Measurements from ENCODE around the gene KRTAP4-4. TPM values are rescaled to one million over a fixed set of nuclear protein-coding genes. Genes with fewer than 3 reads are reported as not detected.

Gene KRTAP4-4
- total and polyA plus RNA-seq, 2 of the 13 experiments (the other 11 are each of a cell fraction or from before 2014, with no cell fraction given): not detected

DNA sequence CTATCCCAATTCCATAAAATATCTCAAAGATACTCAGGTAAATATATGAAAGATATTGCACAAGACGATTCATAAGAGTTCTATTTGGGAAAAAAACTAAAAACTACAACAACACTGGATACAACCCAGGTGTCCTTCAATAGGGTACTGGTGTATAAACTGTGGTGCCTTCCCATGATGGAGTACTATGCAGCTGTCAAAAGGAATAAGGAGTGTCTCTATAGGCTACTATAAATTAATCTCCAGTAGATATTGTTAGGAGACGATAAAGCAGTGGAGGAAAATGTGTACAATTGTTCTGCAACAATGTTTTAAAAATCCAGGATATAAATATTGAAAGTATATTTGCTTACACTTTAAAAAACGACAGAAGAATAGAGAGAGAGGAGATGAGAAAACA lies 34.1 kb downstream of the KRTAP4-4 start:
- ChIA-PET POLR2A (no interaction called here), CTCF (ENCODE audit: low intra/inter-chr PET ratio, low total read pairs) (no interaction called here)
- Histone ChIP-seq H3K27me3 (ENCODE audit: control insufficient read depth in 1 of 2, insufficient read depth in 2 of 2, low read length in 2 of 2) (0 out of 5 replicates have a peak, but pooled peaks cover 0 to 2% of the 10 kb centered on the region in 2 experiments), H3K4me1 (ENCODE audit: insufficient read depth, low read length) (no peaks in the 10 kb centered on the region), H3K9ac (ENCODE audit: insufficient read depth, low read depth, low read length) (no peak overlapping the region), H2AFZ (ENCODE audit: low read length) (no peak overlapping the region), H4K20me1 (ENCODE audit: insufficient read depth, low read length) (no peaks in the 10 kb centered on the region), H3K4me3 (replicated peaks in 1 of 3; ENCODE audit: insufficient read depth in 1 of 3, low read depth in 2 of 3, low read length in 3 of 3) (no peak overlapping the region), H3K36me3 (replicated peaks in 1 of 2; ENCODE audit: control insufficient read depth in 1 of 2, insufficient read depth in 2 of 2, low read length in 2 of 2) (no peaks in the 10 kb centered on the region), H3K79me2 (ENCODE audit: insufficient read depth, low read length) (no peaks in the 10 kb centered on the region), H3K9me3 (ENCODE audit: low read length) (no peaks in the 10 kb centered on the region), H3K27ac (ENCODE audit: extremely low read length, insufficient read depth, low read length) (no peak overlapping the region), H3K4me2 (ENCODE audit: low read depth, low read length) (no peak overlapping the region)
- FAIRE-seq (no peak), ATAC-seq (no peak), DNase-seq (ENCODE audit: low spot score) (no peak)
- in situ Hi-C loops (cut with HindIII; ENCODE audit: extremely low pct_ligation_motif_present, low pct_unique_long_range_greater_than_20kb): no loop called here
- BruUV-seq (replicated peaks): no TSS peak
- WGBS (ENCODE audit: low lambda C conversion rate): 22% methylated on average over 3 of the region's 3 CpGs
- intact Hi-C loops (cut with micrococcal nuclease; ENCODE audit: unreplicated experiment): no loop called here
- TF ChIP-seq SNAPC2 (CRISPR knock-in tag; IDR thresholded peaks at IDR 0.05) (no peak), MZF1 (CRISPR knock-in tag; IDR thresholded peaks at IDR 0.05; ENCODE audit: borderline replicate concordance) (no peak), HNRNPUL1 (IDR thresholded peaks at IDR 0.05; ENCODE audit: low read depth, low read length) (no peak), AKAP8 (CRISPR knock-in tag; IDR thresholded peaks at IDR 0.05) (no peak), ZBTB38 (CRISPR knock-in tag; IDR thresholded peaks at IDR 0.05) (no peak), RBAK (CRISPR knock-in tag; IDR thresholded peaks at IDR 0.05) (no peak), SP4 (CRISPR knock-in tag; IDR thresholded peaks at IDR 0.05) (no peak), ZNF230 (CRISPR knock-in tag; IDR thresholded peaks at IDR 0.05) (no peak), PRMT3 (CRISPR knock-in tag; IDR thresholded peaks at IDR 0.05; ENCODE audit: borderline replicate concordance, low read depth) (no peak), ZNF614 (CRISPR knock-in tag; IDR thresholded peaks at IDR 0.05; ENCODE audit: borderline replicate concordance) (no peak), AGO2 (optimal IDR thresholded peaks at IDR 0.05; ENCODE audit: low read depth, low read length) (no peak), ZMYM3 (CRISPR knock-in tag; IDR thresholded peaks at IDR 0.05) (no peak), ZFP36L1 (CRISPR knock-in tag; IDR thresholded peaks at IDR 0.05) (no peak), SATB2 (CRISPR knock-in tag; IDR thresholded peaks at IDR 0.05) (no peak), ZNF234 (CRISPR knock-in tag; conservative IDR thresholded peaks at IDR 0.05) (no peak), MTA3 (CRISPR knock-in tag; IDR thresholded peaks at IDR 0.05) (no peak)
- TF ChIP-seq, protein P1, sequence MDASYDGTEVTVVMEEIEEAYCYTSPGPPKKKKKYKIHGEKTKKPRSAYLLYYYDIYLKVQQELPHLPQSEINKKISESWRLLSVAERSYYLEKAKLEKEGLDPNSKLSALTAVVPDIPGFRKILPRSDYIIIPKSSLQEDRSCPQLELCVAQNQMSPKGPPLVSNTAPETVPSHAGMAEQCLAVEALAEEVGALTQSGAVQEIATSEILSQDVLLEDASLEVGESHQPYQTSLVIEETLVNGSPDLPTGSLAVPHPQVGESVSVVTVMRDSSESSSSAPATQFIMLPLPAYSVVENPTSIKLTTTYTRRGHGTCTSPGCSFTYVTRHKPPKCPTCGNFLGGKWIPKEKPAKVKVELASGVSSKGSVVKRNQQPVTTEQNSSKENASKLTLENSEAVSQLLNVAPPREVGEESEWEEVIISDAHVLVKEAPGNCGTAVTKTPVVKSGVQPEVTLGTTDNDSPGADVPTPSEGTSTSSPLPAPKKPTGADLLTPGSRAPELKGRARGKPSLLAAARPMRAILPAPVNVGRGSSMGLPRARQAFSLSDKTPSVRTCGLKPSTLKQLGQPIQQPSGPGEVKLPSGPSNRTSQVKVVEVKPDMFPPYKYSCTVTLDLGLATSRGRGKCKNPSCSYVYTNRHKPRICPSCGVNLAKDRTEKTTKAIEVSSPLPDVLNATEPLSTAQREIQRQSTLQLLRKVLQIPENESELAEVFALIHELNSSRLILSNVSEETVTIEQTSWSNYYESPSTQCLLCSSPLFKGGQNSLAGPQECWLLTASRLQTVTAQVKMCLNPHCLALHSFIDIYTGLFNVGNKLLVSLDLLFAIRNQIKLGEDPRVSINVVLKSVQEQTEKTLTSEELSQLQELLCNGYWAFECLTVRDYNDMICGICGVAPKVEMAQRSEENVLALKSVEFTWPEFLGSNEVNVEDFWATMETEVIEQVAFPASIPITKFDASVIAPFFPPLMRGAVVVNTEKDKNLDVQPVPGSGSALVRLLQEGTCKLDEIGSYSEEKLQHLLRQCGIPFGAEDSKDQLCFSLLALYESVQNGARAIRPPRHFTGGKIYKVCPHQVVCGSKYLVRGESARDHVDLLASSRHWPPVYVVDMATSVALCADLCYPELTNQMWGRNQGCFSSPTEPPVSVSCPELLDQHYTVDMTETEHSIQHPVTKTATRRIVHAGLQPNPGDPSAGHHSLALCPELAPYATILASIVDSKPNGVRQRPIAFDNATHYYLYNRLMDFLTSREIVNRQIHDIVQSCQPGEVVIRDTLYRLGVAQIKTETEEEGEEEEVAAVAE (CRISPR knock-in tag; IDR thresholded peaks at IDR 0.05; ENCODE audit: borderline replicate concordance): no peak
- TF ChIP-seq, protein P2, sequence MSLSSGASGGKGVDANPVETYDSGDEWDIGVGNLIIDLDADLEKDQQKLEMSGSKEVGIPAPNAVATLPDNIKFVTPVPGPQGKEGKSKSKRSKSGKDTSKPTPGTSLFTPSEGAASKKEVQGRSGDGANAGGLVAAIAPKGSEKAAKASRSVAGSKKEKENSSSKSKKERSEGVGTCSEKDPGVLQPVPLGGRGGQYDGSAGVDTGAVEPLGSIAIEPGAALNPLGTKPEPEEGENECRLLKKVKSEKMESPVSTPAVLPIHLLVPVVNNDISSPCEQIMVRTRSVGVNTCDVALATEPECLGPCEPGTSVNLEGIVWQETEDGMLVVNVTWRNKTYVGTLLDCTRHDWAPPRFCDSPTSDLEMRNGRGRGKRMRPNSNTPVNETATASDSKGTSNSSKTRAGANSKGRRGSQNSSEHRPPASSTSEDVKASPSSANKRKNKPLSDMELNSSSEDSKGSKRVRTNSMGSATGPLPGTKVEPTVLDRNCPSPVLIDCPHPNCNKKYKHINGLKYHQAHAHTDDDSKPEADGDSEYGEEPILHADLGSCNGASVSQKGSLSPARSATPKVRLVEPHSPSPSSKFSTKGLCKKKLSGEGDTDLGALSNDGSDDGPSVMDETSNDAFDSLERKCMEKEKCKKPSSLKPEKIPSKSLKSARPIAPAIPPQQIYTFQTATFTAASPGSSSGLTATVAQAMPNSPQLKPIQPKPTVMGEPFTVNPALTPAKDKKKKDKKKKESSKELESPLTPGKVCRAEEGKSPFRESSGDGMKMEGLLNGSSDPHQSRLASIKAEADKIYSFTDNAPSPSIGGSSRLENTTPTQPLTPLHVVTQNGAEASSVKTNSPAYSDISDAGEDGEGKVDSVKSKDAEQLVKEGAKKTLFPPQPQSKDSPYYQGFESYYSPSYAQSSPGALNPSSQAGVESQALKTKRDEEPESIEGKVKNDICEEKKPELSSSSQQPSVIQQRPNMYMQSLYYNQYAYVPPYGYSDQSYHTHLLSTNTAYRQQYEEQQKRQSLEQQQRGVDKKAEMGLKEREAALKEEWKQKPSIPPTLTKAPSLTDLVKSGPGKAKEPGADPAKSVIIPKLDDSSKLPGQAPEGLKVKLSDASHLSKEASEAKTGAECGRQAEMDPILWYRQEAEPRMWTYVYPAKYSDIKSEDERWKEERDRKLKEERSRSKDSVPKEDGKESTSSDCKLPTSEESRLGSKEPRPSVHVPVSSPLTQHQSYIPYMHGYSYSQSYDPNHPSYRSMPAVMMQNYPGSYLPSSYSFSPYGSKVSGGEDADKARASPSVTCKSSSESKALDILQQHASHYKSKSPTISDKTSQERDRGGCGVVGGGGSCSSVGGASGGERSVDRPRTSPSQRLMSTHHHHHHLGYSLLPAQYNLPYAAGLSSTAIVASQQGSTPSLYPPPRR (CRISPR knock-in tag; IDR thresholded peaks at IDR 0.05; ENCODE audit: borderline replicate concordance): no peak

All from HepG2 (cell line).